ENCODE data around the gene ENPP6.

The ENPP6 gene

DNA sequence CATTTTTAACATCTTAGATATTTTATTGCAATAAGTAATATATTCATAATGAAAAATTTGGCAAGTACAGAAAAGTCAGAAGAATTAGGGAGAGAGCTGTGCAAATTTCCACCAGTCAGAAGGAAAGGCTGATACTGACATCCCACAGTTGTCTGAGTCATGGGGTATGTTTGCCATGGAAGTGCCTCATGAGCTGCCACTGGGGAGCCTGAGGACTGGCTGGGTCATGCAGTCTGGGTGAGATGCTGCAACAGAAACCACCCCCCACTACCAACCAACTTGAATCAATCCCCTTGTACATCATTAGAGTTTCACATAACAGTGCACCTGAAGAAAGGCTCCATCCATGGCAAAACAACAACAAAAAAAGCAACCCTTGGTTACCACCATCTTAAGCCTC lies 45.2 kb upstream of the ENPP6 start:
- ChIA-PET POLR2A (no interaction called here), CTCF (interaction anchor here (0.9 to 5.4 kb wide), 22 partner anchors 9 to 742 kb away, joined by 3 to 84 read pairs (median 6); partner anchors contain the start of gene CASP3)
- TF ChIP-seq, protein P1, sequence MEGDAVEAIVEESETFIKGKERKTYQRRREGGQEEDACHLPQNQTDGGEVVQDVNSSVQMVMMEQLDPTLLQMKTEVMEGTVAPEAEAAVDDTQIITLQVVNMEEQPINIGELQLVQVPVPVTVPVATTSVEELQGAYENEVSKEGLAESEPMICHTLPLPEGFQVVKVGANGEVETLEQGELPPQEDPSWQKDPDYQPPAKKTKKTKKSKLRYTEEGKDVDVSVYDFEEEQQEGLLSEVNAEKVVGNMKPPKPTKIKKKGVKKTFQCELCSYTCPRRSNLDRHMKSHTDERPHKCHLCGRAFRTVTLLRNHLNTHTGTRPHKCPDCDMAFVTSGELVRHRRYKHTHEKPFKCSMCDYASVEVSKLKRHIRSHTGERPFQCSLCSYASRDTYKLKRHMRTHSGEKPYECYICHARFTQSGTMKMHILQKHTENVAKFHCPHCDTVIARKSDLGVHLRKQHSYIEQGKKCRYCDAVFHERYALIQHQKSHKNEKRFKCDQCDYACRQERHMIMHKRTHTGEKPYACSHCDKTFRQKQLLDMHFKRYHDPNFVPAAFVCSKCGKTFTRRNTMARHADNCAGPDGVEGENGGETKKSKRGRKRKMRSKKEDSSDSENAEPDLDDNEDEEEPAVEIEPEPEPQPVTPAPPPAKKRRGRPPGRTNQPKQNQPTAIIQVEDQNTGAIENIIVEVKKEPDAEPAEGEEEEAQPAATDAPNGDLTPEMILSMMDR (IDR thresholded peaks at IDR 0.05; ENCODE audit: insufficient read depth, low read length, missing control alignments), result no peak
- H3K4me3 ChIP-seq (ENCODE audit: low read depth, low read length), result no peak overlapping the region
- no peak for DNase-seq (ENCODE audit: low read depth, low spot score)

DNA sequence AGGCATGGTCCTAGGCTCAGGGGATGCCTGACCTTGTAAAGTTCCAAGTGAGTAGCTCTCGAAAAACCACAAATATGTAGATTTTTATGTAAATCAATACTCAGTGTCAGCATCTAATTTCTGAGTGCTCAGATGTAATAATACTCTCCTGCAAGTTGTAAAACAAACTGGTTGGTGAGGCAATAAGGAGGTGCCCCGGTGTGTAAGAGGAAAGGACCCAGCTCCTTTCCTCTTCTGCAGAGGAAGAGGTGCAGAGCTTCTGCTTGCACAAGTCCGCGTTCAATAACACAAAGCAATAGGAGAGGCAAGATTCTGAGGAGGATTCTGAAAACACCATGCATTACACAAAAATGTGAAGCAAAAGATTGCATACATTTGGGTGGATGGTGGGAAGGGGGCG lies 43.6 kb upstream of the ENPP6 start:
- TF ChIP-seq, protein P1 (IDR thresholded peaks at IDR 0.05; ENCODE audit: insufficient read depth, low read length, missing control alignments), result no peak
- POLR2A ChIA-PET, result no interaction called here
- no peak overlapping the region for H3K4me3 ChIP-seq (ENCODE audit: low read depth, low read length)
- CTCF ChIA-PET, result interaction anchor here (1.0 to 5.4 kb wide), 6 partner anchors 9 to 1808 kb away, joined by 3 to 43 read pairs (median 6); partner anchors contain the start of gene TLR3
- DNase-seq (ENCODE audit: low read depth, low spot score), result no peak

DNA sequence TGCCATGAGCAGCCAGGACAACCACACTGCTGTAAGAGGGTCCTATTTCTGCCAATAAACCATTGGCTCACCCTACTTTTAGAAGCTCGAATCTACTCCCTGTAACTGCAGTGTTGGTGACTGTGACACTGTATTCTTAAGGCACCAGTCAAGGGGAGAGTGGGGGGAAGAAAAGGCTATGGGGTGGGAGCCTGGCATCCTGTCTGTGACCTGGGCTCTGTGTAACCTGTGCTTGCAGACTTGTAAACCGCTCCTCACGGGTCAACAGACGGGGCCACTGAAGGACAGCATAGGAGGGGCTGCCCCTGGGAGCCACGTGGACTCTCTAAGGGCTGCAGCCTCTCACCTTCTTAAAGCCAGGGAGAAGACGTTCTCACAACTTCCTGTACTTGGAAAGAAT lies 42.2 kb upstream of the ENPP6 start:
- no peak for DNase-seq (ENCODE audit: low read depth, low spot score)
- POLR2A ChIA-PET, result no interaction called here
- TF ChIP-seq, protein P1 (IDR thresholded peaks at IDR 0.05; ENCODE audit: insufficient read depth, low read length, missing control alignments), result no peak
- H3K4me3 ChIP-seq (ENCODE audit: low read depth, low read length), result no peak overlapping the region
- CTCF ChIA-PET, result interaction anchor here (1.2 to 2.7 kb wide), 4 partner anchors 12 to 1809 kb away, joined by 3 to 12 read pairs (median 4); partner anchors contain the start of gene TLR3

DNA sequence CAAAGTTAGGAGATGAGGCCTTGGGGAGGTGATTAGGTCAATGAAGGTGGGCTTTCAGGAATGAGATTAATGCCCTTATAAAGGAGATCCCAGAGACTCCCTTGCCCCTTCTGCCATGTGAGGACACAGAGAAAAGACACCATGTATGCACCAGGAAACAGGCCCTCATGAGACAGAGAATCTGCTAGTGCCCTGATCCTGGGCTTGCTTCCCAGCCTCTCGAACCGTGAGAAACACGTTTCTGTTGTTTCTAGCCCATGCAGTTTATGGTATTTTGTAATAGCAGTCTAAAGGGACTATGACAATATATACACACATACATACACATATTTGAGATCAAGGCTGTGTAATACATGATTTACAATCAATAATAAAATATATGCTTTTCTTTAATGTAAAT lies 41.4 kb upstream of the ENPP6 start:
- ChIA-PET CTCF (no interaction called here), POLR2A (no interaction called here)
- no peak overlapping the region for H3K4me3 ChIP-seq (ENCODE audit: low read depth, low read length)
- TF ChIP-seq, protein P1 (IDR thresholded peaks at IDR 0.05; ENCODE audit: insufficient read depth, low read length, missing control alignments), result no peak
- DNase-seq (ENCODE audit: low read depth, low spot score), result no peak

DNA sequence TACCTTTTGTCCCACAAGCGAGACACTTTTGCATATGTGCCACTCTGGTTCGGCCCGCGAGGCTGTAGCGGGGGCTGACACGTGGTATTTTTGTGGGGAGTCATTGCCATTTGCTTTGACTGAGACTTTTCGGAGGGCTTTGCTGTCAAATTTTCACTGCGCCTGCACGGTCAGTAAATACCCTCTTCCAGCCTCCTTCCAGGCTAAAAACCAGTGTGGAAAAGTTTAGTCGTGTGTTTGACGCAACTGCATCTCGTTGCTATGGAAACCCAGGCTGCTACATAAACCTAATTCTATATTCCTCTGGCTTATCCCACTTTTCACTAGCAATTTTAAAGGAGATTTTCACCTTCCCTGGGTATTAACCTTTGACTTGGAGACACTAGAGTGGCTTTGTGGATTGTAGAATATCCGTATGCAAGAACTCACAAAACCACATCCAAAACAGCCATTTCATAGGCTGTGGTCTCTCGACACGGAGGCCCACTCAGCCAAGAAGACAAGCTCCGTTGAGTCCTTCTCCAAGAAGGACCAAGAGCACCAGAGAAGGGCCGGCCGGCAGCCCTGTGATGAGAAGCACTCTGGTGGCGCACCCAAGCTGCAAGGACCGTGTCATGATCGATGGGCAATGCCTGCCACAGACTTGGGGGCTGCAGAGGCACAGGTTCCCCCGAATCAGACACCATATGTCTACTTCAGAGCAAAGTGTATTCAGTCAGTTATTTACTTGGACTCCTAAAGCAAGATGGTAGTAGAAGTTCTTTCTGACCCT lies 38.4 kb upstream of the ENPP6 start:
- no peak overlapping the region for H3K4me3 ChIP-seq (ENCODE audit: low read depth, low read length)
- ChIA-PET POLR2A (no interaction called here), CTCF (interaction anchor here (6.3 kb wide), 1 partner anchor 9 kb away, joined by 84 read pairs; no protein-coding TSS in a partner anchor)
- DNase-seq (ENCODE audit: low read depth, low spot score), result no peak
- TF ChIP-seq, protein P1 (IDR thresholded peaks at IDR 0.05; ENCODE audit: insufficient read depth, low read length, missing control alignments), result no peak

DNA sequence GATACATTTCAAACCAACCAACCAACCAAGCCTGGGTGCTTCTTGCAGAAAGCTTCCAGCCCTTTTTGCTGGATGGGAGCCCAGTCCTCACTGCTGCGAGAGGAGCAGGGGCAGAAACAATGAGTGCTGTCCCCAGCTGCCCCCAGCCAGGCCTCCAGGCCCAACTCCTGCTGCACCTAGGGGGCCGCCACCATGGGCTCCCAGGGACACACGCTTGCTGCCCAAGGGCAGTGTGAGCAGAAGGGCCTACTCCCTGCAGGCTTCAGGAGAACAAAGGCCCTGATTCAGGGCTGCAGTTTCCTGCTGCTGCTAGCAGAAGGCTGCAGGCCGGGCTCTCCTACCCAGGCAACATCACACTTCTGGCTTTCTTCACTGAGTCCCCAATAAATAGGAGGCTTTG lies 37.7 kb upstream of the ENPP6 start:
- TF ChIP-seq, protein P1 (IDR thresholded peaks at IDR 0.05; ENCODE audit: insufficient read depth, low read length, missing control alignments), result no peak
- no peak overlapping the region for H3K4me3 ChIP-seq (ENCODE audit: low read depth, low read length)
- no peak for DNase-seq (ENCODE audit: low read depth, low spot score)
- CTCF ChIA-PET, result interaction anchor here (6.3 kb wide), 1 partner anchor 10 kb away, joined by 84 read pairs; no protein-coding TSS in a partner anchor
- POLR2A ChIA-PET, result no interaction called here

Data from AG04449 (cell line).